ENCODE data around the gene APIP. TPM values are rescaled to one million over a fixed set of nuclear protein-coding genes. Genes with fewer than 3 reads are reported as not detected.

APIP gene
- total and polyA plus RNA-seq, 10 donors = 18.2 to 33.2 (median 26.1) TPM

DNA sequence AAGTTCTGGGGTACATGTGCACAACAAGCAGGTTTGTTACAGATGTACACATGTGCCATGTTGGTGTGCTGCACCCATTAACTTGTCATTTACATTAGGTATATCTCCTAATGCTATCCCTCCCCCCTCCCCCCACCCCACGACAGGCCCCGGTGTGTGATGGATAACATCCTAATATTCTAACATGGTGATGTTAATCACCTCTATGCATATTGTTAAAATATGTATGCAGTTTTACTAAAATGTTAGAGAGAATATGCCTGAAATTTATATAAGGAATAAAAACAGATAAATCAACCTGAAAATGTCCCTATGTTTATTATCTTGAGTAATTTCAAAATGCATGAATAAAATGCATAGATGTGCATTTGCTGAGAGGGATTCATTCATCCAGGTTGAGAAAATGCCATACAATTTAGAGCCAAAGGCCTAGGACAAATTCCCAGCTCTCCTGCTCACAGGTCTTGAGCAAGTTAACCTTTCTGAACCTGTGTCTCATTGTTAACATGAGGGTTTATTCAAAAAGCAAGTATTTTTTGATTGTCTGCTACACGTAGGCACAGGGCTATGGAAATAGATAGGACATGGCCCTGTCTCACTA, 38.7 kb downstream of the APIP start:
- Histone ChIP-seq H3K27ac (no peak overlapping the region), H3K27me3 (replicated peaks in 1 of 7) (no peaks in the 10 kb centered on the region), H3K9me3 (peaks cover 0 to 9% (median 0%) of the 10 kb centered on the region in 8 donors), H3K4me1 (no peaks in the 10 kb centered on the region), H3K4me3 (no peak overlapping the region), H3K36me3 (peaks cover 0 to 40% (median 7%) of the 10 kb centered on the region in 6 donors)
- 85 to 97% (median 95%) methylated on average over 3 of the region's 3 CpGs for WGBS, 5 donors
- TF ChIP-seq, protein P1, sequence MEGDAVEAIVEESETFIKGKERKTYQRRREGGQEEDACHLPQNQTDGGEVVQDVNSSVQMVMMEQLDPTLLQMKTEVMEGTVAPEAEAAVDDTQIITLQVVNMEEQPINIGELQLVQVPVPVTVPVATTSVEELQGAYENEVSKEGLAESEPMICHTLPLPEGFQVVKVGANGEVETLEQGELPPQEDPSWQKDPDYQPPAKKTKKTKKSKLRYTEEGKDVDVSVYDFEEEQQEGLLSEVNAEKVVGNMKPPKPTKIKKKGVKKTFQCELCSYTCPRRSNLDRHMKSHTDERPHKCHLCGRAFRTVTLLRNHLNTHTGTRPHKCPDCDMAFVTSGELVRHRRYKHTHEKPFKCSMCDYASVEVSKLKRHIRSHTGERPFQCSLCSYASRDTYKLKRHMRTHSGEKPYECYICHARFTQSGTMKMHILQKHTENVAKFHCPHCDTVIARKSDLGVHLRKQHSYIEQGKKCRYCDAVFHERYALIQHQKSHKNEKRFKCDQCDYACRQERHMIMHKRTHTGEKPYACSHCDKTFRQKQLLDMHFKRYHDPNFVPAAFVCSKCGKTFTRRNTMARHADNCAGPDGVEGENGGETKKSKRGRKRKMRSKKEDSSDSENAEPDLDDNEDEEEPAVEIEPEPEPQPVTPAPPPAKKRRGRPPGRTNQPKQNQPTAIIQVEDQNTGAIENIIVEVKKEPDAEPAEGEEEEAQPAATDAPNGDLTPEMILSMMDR (IDR thresholded peaks at IDR 0.05 in 8 of 11, conservative IDR thresholded peaks at IDR 0.05 in 3 of 11) = no peak
- TF ChIP-seq POLR2A (IDR thresholded peaks at IDR 0.05) (no peak), POLR2AphosphoS5 (IDR thresholded peaks at IDR 0.05) (no peak)
- intact Hi-C loops (cut with DNase I; ENCODE audit: low total_unique reads) = no loop called here
- no peak for DNase-seq

DNA sequence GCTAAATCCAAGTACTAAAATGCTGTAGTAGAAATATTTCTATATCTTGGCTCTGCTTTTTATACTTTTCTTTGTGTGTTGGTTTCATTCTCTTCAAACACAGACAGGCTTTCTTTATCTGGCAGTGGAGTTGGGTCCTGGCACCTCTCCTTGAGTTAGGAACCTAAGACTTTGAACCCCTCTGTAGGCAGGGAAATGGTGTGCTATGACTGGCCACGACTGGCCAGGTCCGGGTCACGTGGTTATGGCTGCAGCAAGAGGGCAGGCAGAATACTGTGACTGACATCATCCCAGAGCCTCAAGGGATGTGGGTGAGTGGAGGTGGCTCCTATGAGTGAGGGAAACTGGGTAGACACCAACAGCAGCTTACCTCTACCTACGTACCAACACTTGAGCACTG, 42.0 kb downstream of the APIP start:
- WGBS, 5 donors = 95 to 100% (median 96%) methylated on average over 4 of the region's 4 CpGs
- no peaks in the 10 kb centered on the region for H3K4me1 ChIP-seq
- H3K27me3 ChIP-seq (replicated peaks in 1 of 7) = no peaks in the 10 kb centered on the region
- H3K9me3 ChIP-seq = peaks cover 0 to 9% (median 0%) of the 10 kb centered on the region in 8 donors
- peaks cover 0 to 14% (median 3%) of the 10 kb centered on the region in 6 donors for H3K36me3 ChIP-seq
- no peak for TF ChIP-seq POLR2A (IDR thresholded peaks at IDR 0.05)
- no peak for TF ChIP-seq POLR2AphosphoS5 (IDR thresholded peaks at IDR 0.05)
- TF ChIP-seq, protein P1 (IDR thresholded peaks at IDR 0.05 in 8 of 11, conservative IDR thresholded peaks at IDR 0.05 in 3 of 11) = no peak
- no peak for DNase-seq
- intact Hi-C loops (cut with DNase I; ENCODE audit: low total_unique reads) = no loop called here
- no peak overlapping the region for H3K4me3 ChIP-seq
- no peak overlapping the region for H3K27ac ChIP-seq

DNA sequence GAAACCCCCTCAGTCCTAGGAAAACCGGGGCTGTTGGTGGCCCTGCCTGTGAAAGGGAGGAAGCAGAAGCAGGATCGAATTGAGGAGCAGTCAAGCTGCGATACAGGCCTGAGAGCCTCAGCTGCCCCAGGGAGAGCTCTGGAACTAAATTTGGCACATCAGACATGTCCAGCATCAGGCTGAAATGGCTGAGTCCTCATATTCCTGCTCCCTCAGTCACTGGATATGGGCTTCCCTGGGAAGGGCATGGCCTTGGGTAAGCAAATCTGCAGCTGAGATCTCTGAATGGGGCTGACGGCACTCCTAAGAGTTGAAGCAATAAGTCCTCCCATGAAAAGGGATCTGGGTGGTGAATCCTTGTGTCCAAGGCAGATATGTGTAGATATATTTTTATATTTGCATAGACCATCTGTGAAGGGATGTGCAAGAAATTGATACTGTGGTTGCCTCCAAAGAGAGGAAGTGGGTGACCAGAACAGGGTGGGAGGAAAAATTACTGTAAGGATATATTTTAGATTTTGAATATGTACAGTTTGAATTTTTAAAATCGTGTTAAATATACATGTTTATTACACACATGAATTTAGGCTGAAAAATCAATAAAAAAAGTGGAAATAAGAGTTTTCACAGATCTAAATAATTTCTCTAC, 45.5 kb downstream of the APIP start:
- Histone ChIP-seq H3K4me1 (no peaks in the 10 kb centered on the region), H3K4me3 (no peak overlapping the region), H3K27me3 (replicated peaks in 1 of 7) (no peaks in the 10 kb centered on the region), H3K27ac (no peak overlapping the region), H3K9me3 (peaks cover 0 to 9% (median 0%) of the 10 kb centered on the region in 8 donors), H3K36me3 (peaks cover 0 to 14% (median 3%) of the 10 kb centered on the region in 6 donors)
- 74 to 86% (median 80%) methylated on average over 3 to 5 of the region's 5 CpGs for WGBS, 5 donors
- intact Hi-C loops (cut with DNase I; ENCODE audit: low total_unique reads) = no loop called here
- DNase-seq = no peak
- TF ChIP-seq POLR2A (IDR thresholded peaks at IDR 0.05) = no peak
- no peak for TF ChIP-seq POLR2AphosphoS5 (IDR thresholded peaks at IDR 0.05)
- TF ChIP-seq, protein P1 (IDR thresholded peaks at IDR 0.05 in 8 of 11, conservative IDR thresholded peaks at IDR 0.05 in 3 of 11) = no peak

DNA sequence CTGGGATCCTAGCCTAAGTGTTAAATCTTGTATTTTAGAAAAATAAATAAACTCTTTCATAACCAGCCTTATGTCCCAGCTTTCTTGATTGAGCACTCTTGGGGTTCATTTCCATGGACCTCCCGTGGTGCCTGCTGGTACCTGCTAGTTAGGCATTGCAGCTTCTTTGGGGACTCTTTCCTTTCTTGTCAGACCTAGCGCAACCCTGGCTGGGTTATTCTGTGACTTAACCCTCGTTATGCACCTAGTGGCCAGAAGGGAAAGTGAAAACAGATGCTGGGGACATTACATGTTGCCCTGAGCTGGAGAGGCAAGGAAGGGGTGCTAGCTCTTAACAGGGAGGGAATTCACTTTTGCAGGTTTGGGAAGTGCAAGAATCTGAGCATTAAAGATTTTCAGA, 46.8 kb downstream of the APIP start:
- H3K27ac ChIP-seq = no peak overlapping the region
- TF ChIP-seq POLR2A (IDR thresholded peaks at IDR 0.05) (no peak), POLR2AphosphoS5 (IDR thresholded peaks at IDR 0.05) (no peak)
- TF ChIP-seq, protein P1 (IDR thresholded peaks at IDR 0.05 in 8 of 11, conservative IDR thresholded peaks at IDR 0.05 in 3 of 11) = no peak

More for the DNA sequence above, 46.8 kb downstream of the APIP start:
- H3K9me3 ChIP-seq = no peaks in the 10 kb centered on the region
- 76 to 83% (median 80%) methylated on average over 3 of the region's 3 CpGs for WGBS, 5 donors
- peaks cover 0 to 3% (median 0%) of the 10 kb centered on the region in 6 donors for H3K36me3 ChIP-seq
- intact Hi-C loops (cut with DNase I; ENCODE audit: low total_unique reads) = no loop called here
- H3K4me1 ChIP-seq = peaks cover 0 to 4% (median 0%) of the 10 kb centered on the region in 6 donors
- no peaks in the 10 kb centered on the region for H3K27me3 ChIP-seq (replicated peaks in 1 of 7)
- H3K4me3 ChIP-seq = no peak overlapping the region
- DNase-seq = no peak
